ENCODE results near the gene TRMT13. TPM values are rescaled to one million over a fixed set of nuclear protein-coding genes. Genes with fewer than 3 reads are reported as not detected.
"Not testable (repeated sequence)": the region's sequence is repeated elsewhere in the genome, so short reads cannot be mapped to it uniquely, and the experiment has no call there.

TRMT13 gene
- total RNA-seq, 1 experiment from 2014 or later = 19.4 TPM

DNA sequence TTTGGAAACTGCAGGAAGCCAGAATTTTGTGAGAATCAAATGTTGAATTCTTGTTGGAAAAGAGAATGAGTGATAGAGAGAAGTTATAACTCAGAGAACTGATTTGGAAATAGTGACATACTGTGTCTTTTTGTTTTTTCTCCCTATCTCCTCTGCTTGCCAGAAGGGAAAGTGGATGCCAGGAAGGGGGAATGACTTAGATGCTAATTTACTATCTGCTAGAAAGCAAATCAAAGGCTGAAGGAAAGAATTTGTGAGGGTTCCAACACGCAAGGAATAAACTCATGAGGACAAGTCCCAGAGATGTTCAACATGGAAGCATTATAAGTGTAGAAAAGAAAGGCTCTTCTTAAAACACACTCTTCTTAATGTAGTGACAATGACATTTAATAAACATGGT lies 65.6 kb downstream of the TRMT13 start:
- TF ChIP-seq, protein P1, sequence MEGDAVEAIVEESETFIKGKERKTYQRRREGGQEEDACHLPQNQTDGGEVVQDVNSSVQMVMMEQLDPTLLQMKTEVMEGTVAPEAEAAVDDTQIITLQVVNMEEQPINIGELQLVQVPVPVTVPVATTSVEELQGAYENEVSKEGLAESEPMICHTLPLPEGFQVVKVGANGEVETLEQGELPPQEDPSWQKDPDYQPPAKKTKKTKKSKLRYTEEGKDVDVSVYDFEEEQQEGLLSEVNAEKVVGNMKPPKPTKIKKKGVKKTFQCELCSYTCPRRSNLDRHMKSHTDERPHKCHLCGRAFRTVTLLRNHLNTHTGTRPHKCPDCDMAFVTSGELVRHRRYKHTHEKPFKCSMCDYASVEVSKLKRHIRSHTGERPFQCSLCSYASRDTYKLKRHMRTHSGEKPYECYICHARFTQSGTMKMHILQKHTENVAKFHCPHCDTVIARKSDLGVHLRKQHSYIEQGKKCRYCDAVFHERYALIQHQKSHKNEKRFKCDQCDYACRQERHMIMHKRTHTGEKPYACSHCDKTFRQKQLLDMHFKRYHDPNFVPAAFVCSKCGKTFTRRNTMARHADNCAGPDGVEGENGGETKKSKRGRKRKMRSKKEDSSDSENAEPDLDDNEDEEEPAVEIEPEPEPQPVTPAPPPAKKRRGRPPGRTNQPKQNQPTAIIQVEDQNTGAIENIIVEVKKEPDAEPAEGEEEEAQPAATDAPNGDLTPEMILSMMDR (conservative IDR thresholded peaks at IDR 0.05) = no peak
- no peaks in the 10 kb centered on the region for H3K27me3 ChIP-seq (ENCODE audit: insufficient read depth, low read length)
- no peaks in the 10 kb centered on the region for H3K79me2 ChIP-seq (ENCODE audit: insufficient read depth, low read length)
- H3K36me3 Mint-ChIP-seq (ENCODE audit: insufficient read depth in 1 of 3, low read depth in 3 of 3) = peaks cover 24 to 53% (median 52%) of the 10 kb centered on the region in 3 experiments; a peak in 6 of 7 replicates
- no peak overlapping the region for H3K14ac ChIP-seq (ENCODE audit: insufficient read depth, low read length)
- H4K8ac ChIP-seq (replicated peaks; ENCODE audit: insufficient read length, low read depth, low read length) = no peak overlapping the region
- no peaks in the 10 kb centered on the region for H4K20me1 ChIP-seq (ENCODE audit: control insufficient read depth, insufficient read depth, insufficient read length)
- no peaks in the 10 kb centered on the region for H3K9me3 Mint-ChIP-seq
- no peak overlapping the region for H2BK120ac ChIP-seq (ENCODE audit: low read depth, low read length, poor library complexity, severe bottlenecking)
- H3K27me3 Mint-ChIP-seq (ENCODE audit: low read depth) = no peaks in the 10 kb centered on the region
- no peaks in the 10 kb centered on the region for H3K79me1 ChIP-seq (ENCODE audit: insufficient read depth, low read depth, low read length, poor library complexity, severe bottlenecking)
- H2BK5ac ChIP-seq (ENCODE audit: insufficient read length, low read length) = no peak overlapping the region
- no peak overlapping the region for H4K91ac ChIP-seq (ENCODE audit: insufficient read length, low read depth, low read length)
- no peak overlapping the region for H3K23ac ChIP-seq (ENCODE audit: insufficient read length, low read depth, low read length)
- H3K56ac ChIP-seq (ENCODE audit: insufficient read length, low read depth, low read length) = no peak overlapping the region
- H3K4me2 ChIP-seq (ENCODE audit: insufficient read depth, insufficient read length, low read length) = no peak overlapping the region
- no peak overlapping the region for H2BK20ac ChIP-seq (ENCODE audit: low read depth, low read length, poor library complexity, severe bottlenecking)
- no peak overlapping the region for H3T11ph ChIP-seq (ENCODE audit: low read length)
- no peak overlapping the region for H4K5ac ChIP-seq (ENCODE audit: insufficient read length, low read depth, low read length)
- no peak overlapping the region for H2BK15ac ChIP-seq (ENCODE audit: low read depth, low read length)
- no peak overlapping the region for H3K4me3 Mint-ChIP-seq
- no peak for DNase-seq
- H3K4me1 ChIP-seq (ENCODE audit: insufficient read depth, low read length) = no peaks in the 10 kb centered on the region
- no peak overlapping the region for H3K9ac ChIP-seq (ENCODE audit: extremely low read depth, insufficient read length, low read length)
- no peaks in the 10 kb centered on the region for H3K23me2 ChIP-seq (ENCODE audit: insufficient read length, low read depth, low read length, poor library complexity, severe bottlenecking)
- H2AK5ac ChIP-seq (ENCODE audit: insufficient read length, low read length) = no peak overlapping the region
- H3K27ac Mint-ChIP-seq = peak overlapping the region in 1 of 3 experiments; percentile 20; a peak in 1 of 7 replicates
- no peaks in the 10 kb centered on the region for H3K9me3 ChIP-seq (ENCODE audit: control insufficient read depth, low read depth, low read length)
- no peak overlapping the region for H2BK12ac ChIP-seq (ENCODE audit: insufficient read length, low read depth, low read length)
- WGBS (ENCODE audit: extremely low coverage, insufficient read length, low lambda C conversion rate) = no CpG with 5 or more reads among the region's 1 CpG
- H3K4me1 Mint-ChIP-seq = peaks cover 11 to 22% of the 10 kb centered on the region in 2 experiments; a peak in 3 of 4 replicates
- no peak overlapping the region for H3K4ac ChIP-seq (ENCODE audit: low read depth, low read length)
- H3K18ac ChIP-seq (ENCODE audit: insufficient read length, low read depth, low read length) = no peak overlapping the region
- no peak overlapping the region for H3K27ac ChIP-seq (ENCODE audit: insufficient read length, low read depth, low read length)
- no peak overlapping the region for H2AFZ ChIP-seq (ENCODE audit: low read length)

DNA sequence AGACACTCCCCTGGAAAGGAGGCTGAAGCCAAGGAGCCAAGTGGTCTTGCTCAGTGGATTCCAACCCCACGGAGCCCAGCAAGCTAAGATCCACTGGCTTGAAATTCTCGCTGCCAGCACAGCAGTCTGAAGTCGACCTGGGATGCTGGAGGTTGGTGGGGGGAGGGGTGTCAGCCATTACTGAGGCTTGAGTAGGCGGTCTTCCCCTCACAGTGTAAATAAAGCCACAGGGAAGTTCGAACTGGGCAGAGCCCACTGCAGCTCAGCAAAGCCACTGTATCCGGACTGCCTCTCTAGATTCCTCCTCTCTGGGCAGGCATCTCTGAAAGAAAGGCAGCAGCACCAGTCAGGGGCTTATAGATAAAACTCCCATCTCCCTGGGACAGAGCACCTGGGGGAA lies 67.1 kb downstream of the TRMT13 start:
- not testable (repeated sequence) for H2BK20ac ChIP-seq (ENCODE audit: low read depth, low read length, poor library complexity, severe bottlenecking); H4K8ac ChIP-seq (replicated peaks; ENCODE audit: insufficient read length, low read depth, low read length); H4K5ac ChIP-seq (ENCODE audit: insufficient read length, low read depth, low read length); H3K4ac ChIP-seq (ENCODE audit: low read depth, low read length); H3K9ac ChIP-seq (ENCODE audit: extremely low read depth, insufficient read length, low read length); H3T11ph ChIP-seq (ENCODE audit: low read length); H3K23me2 ChIP-seq (ENCODE audit: insufficient read length, low read depth, low read length, poor library complexity, severe bottlenecking); H3K14ac ChIP-seq (ENCODE audit: insufficient read depth, low read length); H3K27me3 Mint-ChIP-seq (ENCODE audit: low read depth); H2BK15ac ChIP-seq (ENCODE audit: low read depth, low read length); H3K23ac ChIP-seq (ENCODE audit: insufficient read length, low read depth, low read length); H4K20me1 ChIP-seq (ENCODE audit: control insufficient read depth, insufficient read depth, insufficient read length); H3K18ac ChIP-seq (ENCODE audit: insufficient read length, low read depth, low read length); H3K56ac ChIP-seq (ENCODE audit: insufficient read length, low read depth, low read length); H2AK5ac ChIP-seq (ENCODE audit: insufficient read length, low read length); H3K4me3 Mint-ChIP-seq; H2BK12ac ChIP-seq (ENCODE audit: insufficient read length, low read depth, low read length); H3K79me1 ChIP-seq (ENCODE audit: insufficient read depth, low read depth, low read length, poor library complexity, severe bottlenecking); H4K91ac ChIP-seq (ENCODE audit: insufficient read length, low read depth, low read length); H2AFZ ChIP-seq (ENCODE audit: low read length); H3K9me3 Mint-ChIP-seq; H3K79me2 ChIP-seq (ENCODE audit: insufficient read depth, low read length); H3K27me3 ChIP-seq (ENCODE audit: insufficient read depth, low read length); H2BK5ac ChIP-seq (ENCODE audit: insufficient read length, low read length); H3K4me1 ChIP-seq (ENCODE audit: insufficient read depth, low read length); H3K27ac ChIP-seq (ENCODE audit: insufficient read length, low read depth, low read length); H3K9me3 ChIP-seq (ENCODE audit: control insufficient read depth, low read depth, low read length); H3K4me2 ChIP-seq (ENCODE audit: insufficient read depth, insufficient read length, low read length); H2BK120ac ChIP-seq (ENCODE audit: low read depth, low read length, poor library complexity, severe bottlenecking); DNase-seq
- Mint-ChIP-seq H3K36me3 (ENCODE audit: insufficient read depth in 1 of 3, low read depth in 3 of 3) (peaks cover 37 to 66% (median 65%) of the 10 kb centered on the region in 3 experiments), H3K4me1 (peaks cover 11 to 22% of the 10 kb centered on the region in 2 experiments; a peak in 3 of 4 replicates), H3K27ac (peak overlapping the region in 2 of 3 experiments; percentile 46 to 80; a peak in 3 of 7 replicates)
- no CpG with 5 or more reads among the region's 6 CpGs for WGBS (ENCODE audit: extremely low coverage, insufficient read length, low lambda C conversion rate)

Data from H9 (cell line).